ENCODE data around the gene SLC7A7. TPM values are rescaled to one million over a fixed set of nuclear protein-coding genes. Genes with fewer than 3 reads are reported as not detected.

SLC7A7 gene
- total and polyA plus RNA-seq, 5 donors from 2014 or later, result 0.21 to 0.61 (median 0.50) TPM; not detected in 1

DNA sequence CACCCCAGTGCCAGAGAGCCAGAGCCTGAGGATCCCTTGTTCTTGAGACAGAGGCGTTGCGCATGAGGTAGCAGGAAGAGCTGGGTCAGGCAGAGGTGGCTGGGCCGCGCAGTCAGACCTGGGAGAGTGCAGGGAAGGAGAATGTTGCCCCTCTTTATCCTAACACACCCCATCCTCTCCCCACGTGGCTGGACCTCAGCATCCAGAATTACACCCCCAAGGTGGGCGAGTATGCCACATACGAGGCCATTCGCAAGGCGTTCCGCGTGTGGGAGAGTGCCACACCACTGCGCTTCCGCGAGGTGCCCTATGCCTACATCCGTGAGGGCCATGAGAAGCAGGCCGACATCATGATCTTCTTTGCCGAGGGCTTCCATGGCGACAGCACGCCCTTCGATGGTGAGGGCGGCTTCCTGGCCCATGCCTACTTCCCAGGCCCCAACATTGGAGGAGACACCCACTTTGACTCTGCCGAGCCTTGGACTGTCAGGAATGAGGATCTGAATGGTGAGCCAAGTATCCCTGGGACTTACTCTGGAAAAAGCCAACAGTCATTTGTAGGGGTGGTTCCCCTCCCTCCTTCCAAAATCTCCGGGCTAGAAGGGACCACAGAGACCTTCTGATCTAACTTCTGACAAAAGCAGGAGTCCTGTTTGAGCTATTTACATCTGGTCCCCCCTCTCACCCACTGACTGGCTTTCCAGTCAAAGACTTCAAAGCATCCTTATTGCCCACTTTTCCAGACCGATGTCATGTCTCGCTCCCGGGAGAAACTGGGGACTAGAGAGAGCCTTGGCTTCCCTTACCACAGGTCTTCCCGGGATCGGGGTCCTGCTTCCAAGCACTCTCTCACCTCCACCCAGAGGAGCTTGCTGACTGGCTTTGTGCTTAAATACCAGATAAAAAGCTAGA is 27.2 kb upstream of the SLC7A7 start:
- DNase-seq (no peak), ATAC-seq (ENCODE audit: low read depth in 2 of 2) (no peak)
- no peaks in the 10 kb centered on the region for H3K9me3 ChIP-seq (ENCODE audit: control insufficient read depth in 2 of 2, low read length in 2 of 2)
- Mint-ChIP-seq H3K27me3 (peaks cover 30% of the 10 kb centered on the region), H3K9me3 (no peaks in the 10 kb centered on the region), H3K36me3 (no peaks in the 10 kb centered on the region), H3K4me1 (peaks cover 0 to 5% (median 0%) of the 10 kb centered on the region in 4 donors), H3K27ac (peak overlapping the region in 1 of 3 donors; percentile 59), H3K4me3 (no peak overlapping the region)
- no peak overlapping the region for H3K4me3 ChIP-seq (ENCODE audit: low read depth, low read length)
- H3K36me3 ChIP-seq (ENCODE audit: control insufficient read depth, insufficient read depth, low read length), result no peaks in the 10 kb centered on the region
- peaks cover 5% of the 10 kb centered on the region for H3K4me1 ChIP-seq (ENCODE audit: control insufficient read depth, insufficient read depth, low read length, poor library complexity, severe bottlenecking)
- H3K27ac ChIP-seq (ENCODE audit: insufficient read depth, low read length, poor library complexity, severe bottlenecking), result no peak overlapping the region
- H3K27me3 ChIP-seq (ENCODE audit: control insufficient read depth, insufficient read depth, low read length), result no peaks in the 10 kb centered on the region

DNA sequence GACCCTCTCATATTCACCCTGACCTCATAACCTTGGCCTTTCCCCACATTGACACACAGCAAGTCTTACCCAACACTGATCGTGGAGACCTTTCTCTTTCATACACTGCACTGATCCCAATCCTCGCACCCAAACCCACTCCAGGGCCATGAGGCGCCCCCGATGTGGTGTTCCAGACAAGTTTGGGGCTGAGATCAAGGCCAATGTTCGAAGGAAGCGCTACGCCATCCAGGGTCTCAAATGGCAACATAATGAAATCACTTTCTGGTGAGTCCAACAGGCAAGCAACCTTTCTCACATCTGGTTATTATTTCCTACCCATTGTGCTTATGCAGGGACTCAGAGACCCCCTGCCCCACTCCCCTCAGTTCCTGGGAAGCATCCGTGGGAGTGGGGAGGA is 26.5 kb upstream of the SLC7A7 start:
- H3K27me3 Mint-ChIP-seq, result peaks cover 30% of the 10 kb centered on the region

DNA sequence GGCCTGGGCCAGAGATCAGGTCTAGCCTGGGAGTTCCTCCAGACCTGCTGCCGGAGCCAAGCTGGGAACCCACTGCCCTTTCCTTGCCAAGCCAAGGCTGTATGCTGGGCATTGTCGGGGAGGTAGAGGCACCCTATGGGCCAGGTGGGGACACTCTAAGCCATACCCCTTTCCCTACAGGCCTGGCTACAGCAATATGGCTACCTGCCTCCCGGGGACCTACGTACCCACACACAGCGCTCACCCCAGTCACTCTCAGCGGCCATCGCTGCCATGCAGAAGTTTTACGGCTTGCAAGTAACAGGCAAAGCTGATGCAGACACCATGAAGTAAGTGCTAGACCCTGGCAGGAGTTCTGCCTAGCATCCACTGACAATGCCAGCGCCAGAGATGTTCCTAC is 26.1 kb upstream of the SLC7A7 start:
- peaks cover 11% of the 10 kb centered on the region for H3K4me1 ChIP-seq (ENCODE audit: control insufficient read depth, insufficient read depth, low read length, poor library complexity, severe bottlenecking)
- H3K27ac Mint-ChIP-seq, result no peak overlapping the region
- peaks cover 0 to 13% (median 0%) of the 10 kb centered on the region in 4 donors for H3K4me1 Mint-ChIP-seq
- ATAC-seq (ENCODE audit: low read depth in 2 of 2) (no peak), DNase-seq (no peak)
- H3K27me3 ChIP-seq (ENCODE audit: control insufficient read depth, insufficient read depth, low read length), result no peaks in the 10 kb centered on the region
- no peak overlapping the region for H3K4me3 ChIP-seq (ENCODE audit: low read depth, low read length)
- no peaks in the 10 kb centered on the region for H3K9me3 Mint-ChIP-seq
- H3K9me3 ChIP-seq (ENCODE audit: control insufficient read depth in 2 of 2, low read length in 2 of 2), result no peaks in the 10 kb centered on the region
- no peaks in the 10 kb centered on the region for H3K36me3 ChIP-seq (ENCODE audit: control insufficient read depth, insufficient read depth, low read length)
- no peaks in the 10 kb centered on the region for H3K36me3 Mint-ChIP-seq
- H3K4me3 Mint-ChIP-seq, result no peak overlapping the region
- H3K27me3 Mint-ChIP-seq, result peaks cover 29% of the 10 kb centered on the region
- H3K27ac ChIP-seq (ENCODE audit: insufficient read depth, low read length, poor library complexity, severe bottlenecking), result no peak overlapping the region

More for the DNA sequence above, 26.5 kb upstream of the SLC7A7 start:
- H3K27ac Mint-ChIP-seq, result peak overlapping the region in 1 of 3 donors; percentile 39
- no peak overlapping the region for H3K4me3 Mint-ChIP-seq
- H3K36me3 ChIP-seq (ENCODE audit: control insufficient read depth, insufficient read depth, low read length), result no peaks in the 10 kb centered on the region
- no peaks in the 10 kb centered on the region for H3K27me3 ChIP-seq (ENCODE audit: control insufficient read depth, insufficient read depth, low read length)
- H3K4me1 Mint-ChIP-seq, result peaks cover 0 to 11% (median 0%) of the 10 kb centered on the region in 4 donors
- peaks cover 11% of the 10 kb centered on the region for H3K4me1 ChIP-seq (ENCODE audit: control insufficient read depth, insufficient read depth, low read length, poor library complexity, severe bottlenecking)
- H3K4me3 ChIP-seq (ENCODE audit: low read depth, low read length), result no peak overlapping the region
- H3K27ac ChIP-seq (ENCODE audit: insufficient read depth, low read length, poor library complexity, severe bottlenecking), result no peak overlapping the region
- H3K36me3 Mint-ChIP-seq, result no peaks in the 10 kb centered on the region
- ATAC-seq (ENCODE audit: low read depth in 2 of 2) (no peak), DNase-seq (no peak)
- H3K9me3 ChIP-seq (ENCODE audit: control insufficient read depth in 2 of 2, low read length in 2 of 2), result no peaks in the 10 kb centered on the region
- no peaks in the 10 kb centered on the region for H3K9me3 Mint-ChIP-seq

DNA sequence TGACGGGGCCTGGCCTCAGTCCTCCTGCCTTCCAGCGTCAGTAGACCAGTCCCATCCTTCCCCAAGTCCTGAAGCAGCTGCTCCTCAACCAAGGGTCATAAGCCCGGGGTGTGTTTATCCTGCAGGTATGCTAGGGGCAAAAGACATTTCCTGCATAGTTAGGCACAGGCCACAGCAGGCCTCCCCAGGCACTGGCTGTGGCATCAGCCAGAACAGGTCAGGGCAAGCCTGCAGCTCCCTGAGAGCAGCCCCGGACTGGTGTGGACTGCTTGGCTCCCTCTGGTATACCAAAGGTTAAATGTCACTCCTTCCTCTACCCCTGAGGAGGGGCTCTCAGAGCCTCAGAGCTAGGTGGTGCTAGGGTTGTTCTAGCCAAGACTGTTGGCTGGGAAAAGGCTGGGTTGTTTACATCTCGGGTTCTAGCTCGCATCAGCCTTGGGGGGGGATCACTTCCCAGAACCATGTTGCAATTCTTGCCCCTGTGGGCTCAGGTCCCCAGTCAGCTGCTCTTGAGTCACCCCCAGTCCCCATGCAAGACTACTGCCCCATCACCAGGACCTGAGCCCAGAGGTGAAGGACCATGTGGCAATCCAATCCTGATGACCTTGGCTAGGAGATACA is 24.0 kb upstream of the SLC7A7 start:
- H3K27ac Mint-ChIP-seq, result no peak overlapping the region
- peak overlapping the region in 1 of 4 donors; percentile 50 for H3K4me3 Mint-ChIP-seq
- no peak for ATAC-seq (ENCODE audit: low read depth in 2 of 2)

DNA sequence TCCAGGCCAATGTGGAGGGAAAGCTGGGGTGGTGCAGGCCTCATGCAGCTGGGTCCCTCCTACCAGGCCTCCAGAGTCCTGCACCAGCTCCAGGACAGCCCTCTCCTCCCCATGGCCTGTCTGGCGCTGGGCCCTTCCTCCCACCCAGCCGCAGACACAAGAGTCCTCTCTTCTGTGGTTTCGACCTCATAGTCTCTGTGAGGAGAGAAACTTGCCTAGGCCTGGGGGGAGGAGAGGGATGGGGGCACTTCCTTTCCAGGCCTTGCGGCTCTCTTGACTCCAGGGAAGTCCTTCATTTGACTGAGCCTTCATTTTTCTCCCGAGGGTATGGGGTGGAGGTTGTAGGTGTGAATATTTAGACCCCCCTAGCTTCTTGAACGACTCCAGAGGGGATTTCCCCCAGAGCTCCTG is 23.4 kb upstream of the SLC7A7 start:
- no peak for ATAC-seq (ENCODE audit: low read depth in 2 of 2)
- H3K9me3 Mint-ChIP-seq, result no peaks in the 10 kb centered on the region
- peaks cover 0 to 24% (median 1%) of the 10 kb centered on the region in 4 donors for H3K4me1 Mint-ChIP-seq
- Histone ChIP-seq H3K9me3 (ENCODE audit: control insufficient read depth in 2 of 2, low read length in 2 of 2) (no peaks in the 10 kb centered on the region), H3K27ac (ENCODE audit: insufficient read depth, low read length, poor library complexity, severe bottlenecking) (no peak overlapping the region), H3K36me3 (ENCODE audit: control insufficient read depth, insufficient read depth, low read length) (peaks cover 7% of the 10 kb centered on the region), H3K27me3 (ENCODE audit: control insufficient read depth, insufficient read depth, low read length) (no peaks in the 10 kb centered on the region), H3K4me1 (ENCODE audit: control insufficient read depth, insufficient read depth, low read length, poor library complexity, severe bottlenecking) (peaks cover 11% of the 10 kb centered on the region), H3K4me3 (ENCODE audit: low read depth, low read length) (no peak overlapping the region)
- peaks cover 23% of the 10 kb centered on the region for H3K27me3 Mint-ChIP-seq
- peaks cover 17% of the 10 kb centered on the region for H3K36me3 Mint-ChIP-seq
- H3K4me3 Mint-ChIP-seq, result no peak overlapping the region
- no peak for DNase-seq
- no peak overlapping the region for H3K27ac Mint-ChIP-seq

More for the DNA sequence above, 24.0 kb upstream of the SLC7A7 start:
- Histone ChIP-seq H3K27me3 (ENCODE audit: control insufficient read depth, insufficient read depth, low read length) (no peaks in the 10 kb centered on the region), H3K4me1 (ENCODE audit: control insufficient read depth, insufficient read depth, low read length, poor library complexity, severe bottlenecking) (peaks cover 11% of the 10 kb centered on the region), H3K27ac (ENCODE audit: insufficient read depth, low read length, poor library complexity, severe bottlenecking) (no peak overlapping the region), H3K4me3 (ENCODE audit: low read depth, low read length) (no peak overlapping the region), H3K36me3 (ENCODE audit: control insufficient read depth, insufficient read depth, low read length) (peaks cover 2% of the 10 kb centered on the region), H3K9me3 (ENCODE audit: control insufficient read depth in 2 of 2, low read length in 2 of 2) (no peaks in the 10 kb centered on the region)
- Mint-ChIP-seq H3K36me3 (peaks cover 12% of the 10 kb centered on the region), H3K9me3 (no peaks in the 10 kb centered on the region), H3K27me3 (peaks cover 25% of the 10 kb centered on the region), H3K4me1 (peaks cover 0 to 23% (median 1%) of the 10 kb centered on the region in 4 donors)
- DNase-seq, result no peak

DNA sequence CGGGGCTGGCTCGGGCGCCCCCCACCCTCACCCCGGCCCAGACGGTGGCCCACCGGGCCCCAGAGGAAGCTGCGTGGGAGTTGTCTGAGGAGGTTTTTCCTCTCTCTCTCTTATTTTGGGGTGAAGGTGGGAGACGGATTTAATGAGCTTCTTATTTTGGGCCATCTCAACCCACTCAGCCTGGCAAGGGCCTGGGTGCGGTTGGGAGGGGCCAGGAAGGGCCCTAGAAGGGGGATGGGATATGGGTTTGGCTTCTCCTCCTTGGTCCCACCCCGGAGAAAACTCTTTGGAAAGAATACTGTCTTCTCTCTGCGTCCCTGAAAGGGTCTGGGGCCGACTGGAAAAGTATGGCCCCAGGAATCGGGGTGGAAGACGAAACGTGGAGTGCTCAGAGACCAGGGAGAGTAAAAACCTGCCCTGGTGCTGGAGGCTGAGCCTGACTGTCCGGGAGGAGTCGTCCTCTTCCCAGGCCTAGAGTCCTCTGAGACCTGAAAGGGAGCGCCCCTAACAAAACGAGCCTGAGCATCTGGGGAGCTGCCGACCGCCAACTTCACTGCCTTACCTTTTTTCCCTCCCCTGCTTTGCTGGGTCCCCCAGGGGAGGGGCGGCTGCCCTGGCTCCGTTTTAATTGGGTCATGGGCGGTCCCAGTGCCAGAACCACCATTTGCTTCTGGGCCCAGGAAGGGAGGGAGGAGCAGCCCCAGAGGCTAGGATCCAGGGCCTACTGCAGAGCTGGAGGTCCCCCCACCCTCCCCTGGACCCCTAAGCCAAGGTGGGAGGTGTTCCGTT is 22.7 kb upstream of the SLC7A7 start:
- Histone ChIP-seq H3K27me3 (ENCODE audit: control insufficient read depth, insufficient read depth, low read length) (no peaks in the 10 kb centered on the region), H3K36me3 (ENCODE audit: control insufficient read depth, insufficient read depth, low read length) (peaks cover 13% of the 10 kb centered on the region), H3K4me1 (ENCODE audit: control insufficient read depth, insufficient read depth, low read length, poor library complexity, severe bottlenecking) (peaks cover 11% of the 10 kb centered on the region), H3K9me3 (ENCODE audit: control insufficient read depth in 2 of 2, low read length in 2 of 2) (no peaks in the 10 kb centered on the region), H3K27ac (ENCODE audit: insufficient read depth, low read length, poor library complexity, severe bottlenecking) (no peak overlapping the region), H3K4me3 (ENCODE audit: low read depth, low read length) (no peak overlapping the region)
- DNase-seq (no peak), ATAC-seq (ENCODE audit: low read depth in 2 of 2) (no peak)
- Mint-ChIP-seq H3K4me3 (peak overlapping the region in 1 of 4 donors; percentile 65), H3K27me3 (peaks cover 23% of the 10 kb centered on the region), H3K27ac (peak overlapping the region in 2 of 3 donors; percentile 20 to 42), H3K4me1 (peaks cover 0 to 27% (median 1%) of the 10 kb centered on the region in 4 donors), H3K36me3 (peaks cover 17% of the 10 kb centered on the region), H3K9me3 (no peaks in the 10 kb centered on the region)

DNA sequence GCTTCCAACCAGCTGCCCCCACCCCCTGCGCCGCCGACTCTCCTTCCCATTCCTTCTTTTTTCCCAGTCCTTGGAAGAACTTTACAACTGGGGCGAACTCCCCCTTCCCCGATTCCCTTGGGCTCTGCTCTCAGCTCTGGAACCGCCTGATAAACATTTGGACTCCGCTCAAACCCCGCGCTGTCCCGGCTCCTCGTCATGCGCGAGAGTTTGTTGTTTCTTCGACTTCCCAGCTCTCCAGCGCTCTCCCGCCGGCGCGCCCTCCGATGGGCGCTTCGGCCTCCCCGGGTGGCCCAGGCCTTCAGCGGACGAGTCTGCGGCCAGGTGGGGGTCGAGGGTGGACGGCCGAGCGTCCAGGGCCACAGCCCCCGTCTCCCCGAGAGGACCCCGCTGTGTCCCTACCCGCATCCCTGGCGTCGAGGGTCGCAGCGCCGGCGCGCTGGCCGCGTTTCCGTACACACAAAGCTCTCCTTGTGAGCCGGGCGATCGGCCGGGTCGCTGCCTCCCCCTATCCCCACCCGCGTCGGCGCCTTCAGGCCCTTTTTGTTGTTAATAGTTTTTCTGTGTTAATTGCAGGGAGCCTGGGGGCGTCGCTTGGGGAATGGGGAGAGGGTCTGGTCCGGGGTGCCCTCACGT is 22.0 kb upstream of the SLC7A7 start:
- peak overlapping the region; percentile 84 to 97 (median 90) for H3K27ac Mint-ChIP-seq
- DNase-seq, result no peak
- H3K4me3 ChIP-seq (ENCODE audit: low read depth, low read length), result no peak overlapping the region

More for the DNA sequence above, 22.0 kb upstream of the SLC7A7 start:
- Histone ChIP-seq H3K4me1 (ENCODE audit: control insufficient read depth, insufficient read depth, low read length, poor library complexity, severe bottlenecking) (peaks cover 11% of the 10 kb centered on the region), H3K36me3 (ENCODE audit: control insufficient read depth, insufficient read depth, low read length) (peaks cover 13% of the 10 kb centered on the region), H3K27ac (ENCODE audit: insufficient read depth, low read length, poor library complexity, severe bottlenecking) (no peak overlapping the region), H3K9me3 (ENCODE audit: control insufficient read depth in 2 of 2, low read length in 2 of 2) (no peaks in the 10 kb centered on the region), H3K27me3 (ENCODE audit: control insufficient read depth, insufficient read depth, low read length) (no peaks in the 10 kb centered on the region)
- Mint-ChIP-seq H3K36me3 (peaks cover 17% of the 10 kb centered on the region), H3K4me3 (peak overlapping the region; percentile 47 to 89 (median 72)), H3K4me1 (peaks cover 0 to 27% (median 1%) of the 10 kb centered on the region in 4 donors), H3K9me3 (no peaks in the 10 kb centered on the region), H3K27me3 (peaks cover 23% of the 10 kb centered on the region)
- no peak for ATAC-seq (ENCODE audit: low read depth in 2 of 2)
